ENCODE data around the gene MEPCE. TPM values are rescaled to one million over a fixed set of nuclear protein-coding genes. Genes with fewer than 3 reads are reported as not detected.
A peak's percentile ranks its signal among the peaks of the same experiment; 100 is the strongest.

The MEPCE gene
- total and polyA plus RNA-seq, 10 of the 15 experiments (the other 5 are each of a cell fraction or from before 2014, with no cell fraction given): 8.2 to 48.0 (median 22.1) TPM

GRCh38 chr7:100432053-100432452 lies 2.4 kb downstream of the MEPCE start:
- Histone ChIP-seq H3K9me3 (replicated peaks; ENCODE audit: control insufficient read depth, insufficient read depth, low read length) (no peaks in the 10 kb centered on the region), H3K9ac (ENCODE audit: control insufficient read depth, insufficient read depth, low read length) (no peak overlapping the region), H3K27me3 (replicated peaks in 1 of 2; ENCODE audit: control insufficient read depth in 2 of 2, insufficient read depth in 2 of 2, low read length in 1 of 2) (no peaks in the 10 kb centered on the region), H3K4me2 (ENCODE audit: control insufficient read depth, insufficient read depth) (peak overlapping the region; percentile 97; the same call in 1 of the 2 replicates), H3K36me3 (ENCODE audit: control insufficient read depth in 2 of 2, insufficient read depth in 2 of 2, low read length in 1 of 2) (peaks cover 5 to 16% of the 10 kb centered on the region in 2 experiments; a peak in 3 of 4 replicates), H3K27ac (ENCODE audit: control insufficient read depth, insufficient read depth) (peak overlapping the region; percentile 30), H3K79me2 (ENCODE audit: control insufficient read depth, insufficient read depth, low read length) (peaks cover 56% of the 10 kb centered on the region), H3K4me1 (ENCODE audit: control insufficient read depth, insufficient read depth, low read length) (peaks cover 30% of the 10 kb centered on the region), H4K20me1 (ENCODE audit: control insufficient read depth, insufficient read depth) (no peaks in the 10 kb centered on the region), H3K4me3 (peak overlapping the region; percentile 74), H2AFZ (ENCODE audit: control insufficient read depth, low read depth, low read length) (no peak overlapping the region)
- in situ Hi-C loops (cut with MboI): no loop called here
- FAIRE-seq: no peak
- DNase-seq (ENCODE audit: low read depth, low spot score): no peak
- RAD21 ChIA-PET (ENCODE audit: unreplicated experiment): interaction anchor here (2.0 kb wide), 1 partner anchor 57 kb away, joined by 4 read pairs; no protein-coding TSS in a partner anchor
- POLR2A ChIA-PET: interaction anchor here (0.5 to 0.6 kb wide), 3 partner anchors 29 to 55 kb away, joined by 4 to 5 read pairs (median 4); no protein-coding TSS in a partner anchor
- SMC1A ChIA-PET (ENCODE audit: uncharacterized antibody, unreplicated experiment): no interaction called here
- intact Hi-C loops (cut with micrococcal nuclease; ENCODE audit: unreplicated experiment): no loop called here
- TF ChIP-seq MEF2A (IDR thresholded peaks at IDR 0.05; ENCODE audit: insufficient read depth, low read depth, low read length) (no peak), ETV6 (conservative IDR thresholded peaks at IDR 0.05 in 1 of 2, IDR thresholded peaks at IDR 0.05 in 1 of 2; ENCODE audit: borderline replicate concordance in 1 of 2, low read depth in 1 of 2) (no peak), NRF1 (conservative IDR thresholded peaks at IDR 0.05; ENCODE audit: low read depth, low read length) (no peak), EED (IDR thresholded peaks at IDR 0.05; ENCODE audit: low read depth) (no peak)
- no TSS peak for BruUV-seq (replicated peaks)
- ATAC-seq: no peak
- 100% methylated on average over 4 of the region's 4 CpGs for WGBS (ENCODE audit: insufficient coverage, insufficient replicate concordance, low lambda C conversion rate, missing lambda C conversion rate)
- CTCF ChIA-PET: no interaction called here

DNA sequence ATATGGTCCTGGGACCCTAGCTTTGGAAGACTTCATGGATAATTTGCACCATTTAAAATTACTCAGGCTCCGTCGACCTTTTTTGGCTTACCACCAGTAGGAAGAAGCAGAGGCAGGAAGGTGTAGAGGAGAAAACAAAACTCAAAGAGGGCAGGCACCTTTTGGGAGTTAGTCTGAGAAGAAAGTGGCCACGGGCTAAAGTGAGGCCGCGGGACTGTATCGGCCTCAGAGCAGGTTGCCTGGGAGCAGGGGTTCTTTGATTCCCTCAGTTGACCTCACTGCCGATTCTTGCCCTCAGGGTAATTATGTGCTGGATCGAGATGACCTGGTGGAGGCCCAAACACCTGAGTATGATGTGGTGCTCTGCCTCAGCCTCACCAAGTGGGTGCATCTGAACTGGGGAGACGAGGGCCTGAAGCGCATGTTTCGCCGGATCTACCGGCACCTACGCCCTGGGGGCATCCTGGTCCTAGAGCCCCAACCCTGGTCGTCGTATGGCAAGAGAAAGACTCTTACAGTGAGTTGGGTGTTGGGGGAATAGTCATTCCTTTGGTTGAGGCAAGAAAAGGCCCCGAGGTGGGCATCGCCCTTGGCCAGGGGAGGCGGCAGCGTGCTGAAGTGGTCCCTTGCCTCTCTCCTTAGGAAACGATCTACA lies 3.1 kb downstream of the MEPCE start:
- Histone ChIP-seq H2AFZ (ENCODE audit: control insufficient read depth, low read depth, low read length) (no peak overlapping the region), H3K4me3 (peak overlapping the region; percentile 74), H3K79me2 (ENCODE audit: control insufficient read depth, insufficient read depth, low read length) (peaks cover 56% of the 10 kb centered on the region), H3K27ac (ENCODE audit: control insufficient read depth, insufficient read depth) (peak overlapping the region; percentile 30; the same call in 1 of the 2 replicates), H3K36me3 (ENCODE audit: control insufficient read depth in 2 of 2, insufficient read depth in 2 of 2, low read length in 1 of 2) (peaks cover 5 to 16% of the 10 kb centered on the region in 2 experiments; a peak in 3 of 4 replicates), H3K27me3 (replicated peaks in 1 of 2; ENCODE audit: control insufficient read depth in 2 of 2, insufficient read depth in 2 of 2, low read length in 1 of 2) (no peaks in the 10 kb centered on the region), H3K4me1 (ENCODE audit: control insufficient read depth, insufficient read depth, low read length) (peaks cover 27% of the 10 kb centered on the region), H3K9ac (ENCODE audit: control insufficient read depth, insufficient read depth, low read length) (no peak overlapping the region), H3K9me3 (replicated peaks; ENCODE audit: control insufficient read depth, insufficient read depth, low read length) (no peaks in the 10 kb centered on the region), H3K4me2 (ENCODE audit: control insufficient read depth, insufficient read depth) (peak overlapping the region; percentile 97), H4K20me1 (ENCODE audit: control insufficient read depth, insufficient read depth) (no peaks in the 10 kb centered on the region)
- WGBS (ENCODE audit: insufficient coverage, insufficient replicate concordance, low lambda C conversion rate, missing lambda C conversion rate): 88% methylated on average over 21 of the region's 21 CpGs
- no peak for ATAC-seq
- BruUV-seq (replicated peaks): no TSS peak
- FAIRE-seq: no peak
- intact Hi-C loops (cut with micrococcal nuclease; ENCODE audit: unreplicated experiment): no loop called here
- POLR2A ChIA-PET: interaction anchor here (0.5 to 1.0 kb wide), 4 partner anchors 25 to 55 kb away, joined by 3 to 5 read pairs (median 4); partner anchors contain the start of gene SPACDR
- in situ Hi-C loops (cut with MboI): no loop called here
- RAD21 ChIA-PET (ENCODE audit: unreplicated experiment): interaction anchor here (1.3 to 2.0 kb wide), 2 partner anchors 58 to 66 kb away, joined by 3 to 4 read pairs; no protein-coding TSS in a partner anchor
- CTCF ChIA-PET: interaction anchor here (1.9 kb wide), 1 partner anchor 58 kb away, joined by 4 read pairs; no protein-coding TSS in a partner anchor
- no peak for TF ChIP-seq POLR2AphosphoS5 (IDR thresholded peaks at IDR 0.05; ENCODE audit: low read length)
- TF ChIP-seq ZNF207 (IDR thresholded peaks at IDR 0.05; ENCODE audit: borderline replicate concordance): no peak
- TF ChIP-seq ZNF622 (IDR thresholded peaks at IDR 0.05): no peak
- TF ChIP-seq CHD4 (IDR thresholded peaks at IDR 0.05): no peak
- TF ChIP-seq MYB (IDR thresholded peaks at IDR 0.05; ENCODE audit: borderline replicate concordance, low read depth, low read length): no peak
- TF ChIP-seq SP1 (IDR thresholded peaks at IDR 0.05; ENCODE audit: low read depth, low read length): no peak
- TF ChIP-seq, protein P1, sequence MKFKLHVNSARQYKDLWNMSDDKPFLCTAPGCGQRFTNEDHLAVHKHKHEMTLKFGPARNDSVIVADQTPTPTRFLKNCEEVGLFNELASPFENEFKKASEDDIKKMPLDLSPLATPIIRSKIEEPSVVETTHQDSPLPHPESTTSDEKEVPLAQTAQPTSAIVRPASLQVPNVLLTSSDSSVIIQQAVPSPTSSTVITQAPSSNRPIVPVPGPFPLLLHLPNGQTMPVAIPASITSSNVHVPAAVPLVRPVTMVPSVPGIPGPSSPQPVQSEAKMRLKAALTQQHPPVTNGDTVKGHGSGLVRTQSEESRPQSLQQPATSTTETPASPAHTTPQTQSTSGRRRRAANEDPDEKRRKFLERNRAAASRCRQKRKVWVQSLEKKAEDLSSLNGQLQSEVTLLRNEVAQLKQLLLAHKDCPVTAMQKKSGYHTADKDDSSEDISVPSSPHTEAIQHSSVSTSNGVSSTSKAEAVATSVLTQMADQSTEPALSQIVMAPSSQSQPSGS (IDR thresholded peaks at IDR 0.05; ENCODE audit: low read length): no peak
- no peak for TF ChIP-seq RCOR1 (conservative IDR thresholded peaks at IDR 0.05; ENCODE audit: low read depth, low read length)
- 0 out of 2 replicates have a peak, but pooled peaks have one; percentile 33 for TF ChIP-seq POLR2A (IDR thresholded peaks at IDR 0.05; ENCODE audit: low read depth, low read length)
- SMC1A ChIA-PET (ENCODE audit: uncharacterized antibody, unreplicated experiment): no interaction called here
- no peak for DNase-seq (ENCODE audit: low read depth, low spot score)

Data from GM12878 (cell line).